Cerebellar nuclear complex (tissue), 1 donor: ENCODE data around the gene IFT27.

Source experiments
- DNase-seq, 2 experiments: peaks; one replicate each; lab custom pipeline; 2025; lab: John Stamatoyannopoulos, UW

IFT27 gene, protein sequence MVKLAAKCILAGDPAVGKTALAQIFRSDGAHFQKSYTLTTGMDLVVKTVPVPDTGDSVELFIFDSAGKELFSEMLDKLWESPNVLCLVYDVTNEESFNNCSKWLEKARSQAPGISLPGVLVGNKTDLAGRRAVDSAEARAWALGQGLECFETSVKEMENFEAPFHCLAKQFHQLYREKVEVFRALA

DNA sequence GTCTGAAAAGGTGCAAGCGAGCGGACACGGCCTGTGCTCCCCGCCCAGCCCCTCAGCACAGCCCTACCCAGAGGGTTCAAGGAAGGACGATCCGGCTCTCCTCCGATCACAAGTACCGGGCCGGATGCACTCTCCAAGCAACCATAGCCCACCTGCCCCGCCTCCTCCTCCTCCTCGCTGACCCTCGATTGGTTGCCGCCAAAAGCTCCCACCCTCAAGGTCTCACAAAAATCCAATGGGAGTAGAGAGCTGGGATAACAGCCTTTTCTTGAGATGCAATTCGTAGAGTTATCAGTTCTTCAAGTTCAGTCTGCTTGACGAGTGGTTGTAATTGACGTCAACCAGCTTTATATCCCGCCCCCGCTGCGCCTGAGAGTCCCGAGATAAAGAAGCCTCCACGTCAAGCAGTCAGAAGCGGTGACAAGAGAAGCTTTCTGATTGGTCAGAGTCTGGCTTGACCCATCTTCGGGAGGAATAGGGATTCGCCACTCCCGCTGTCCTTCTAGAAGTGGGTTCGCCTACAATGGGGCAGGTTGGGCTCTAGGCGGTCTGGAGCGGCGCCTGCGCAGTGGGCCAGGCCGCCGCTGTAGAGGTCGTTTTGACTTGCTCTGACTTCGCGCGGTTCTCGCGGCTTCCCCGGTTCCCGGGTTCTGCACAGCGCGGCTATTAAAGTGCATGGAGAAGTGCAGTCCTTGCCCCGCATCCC, at the start of gene IFT27:
Gene IFT27, minus strand, starts transcription at position 156 of the 706 bp plus-strand sequence. CDS start 412 bp downstream, outside the sequence.
- DNase-seq = peak; percentile 99 to 100

DNA sequence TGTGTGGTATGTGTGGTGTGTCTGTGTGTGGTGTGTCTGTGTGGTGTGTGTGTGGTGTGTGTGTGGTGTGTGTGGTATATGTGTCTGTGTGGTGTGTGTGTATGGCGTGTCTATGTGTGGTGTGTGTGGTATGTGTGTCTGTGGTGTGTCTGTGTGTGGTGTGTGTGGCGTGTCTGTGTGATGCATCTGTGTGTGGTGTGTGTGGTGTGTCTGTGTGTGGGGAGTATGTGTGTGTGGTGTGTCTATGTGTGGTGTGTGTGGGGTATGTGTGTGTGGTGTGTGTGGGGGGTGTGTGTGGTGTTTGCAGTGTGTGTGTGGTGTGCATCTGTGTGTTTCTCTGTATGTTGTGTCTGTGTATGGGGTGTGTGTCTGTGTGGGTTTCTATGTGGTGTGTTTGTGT, 48.7 kb upstream of the IFT27 start:
- no peak for DNase-seq

DNA sequence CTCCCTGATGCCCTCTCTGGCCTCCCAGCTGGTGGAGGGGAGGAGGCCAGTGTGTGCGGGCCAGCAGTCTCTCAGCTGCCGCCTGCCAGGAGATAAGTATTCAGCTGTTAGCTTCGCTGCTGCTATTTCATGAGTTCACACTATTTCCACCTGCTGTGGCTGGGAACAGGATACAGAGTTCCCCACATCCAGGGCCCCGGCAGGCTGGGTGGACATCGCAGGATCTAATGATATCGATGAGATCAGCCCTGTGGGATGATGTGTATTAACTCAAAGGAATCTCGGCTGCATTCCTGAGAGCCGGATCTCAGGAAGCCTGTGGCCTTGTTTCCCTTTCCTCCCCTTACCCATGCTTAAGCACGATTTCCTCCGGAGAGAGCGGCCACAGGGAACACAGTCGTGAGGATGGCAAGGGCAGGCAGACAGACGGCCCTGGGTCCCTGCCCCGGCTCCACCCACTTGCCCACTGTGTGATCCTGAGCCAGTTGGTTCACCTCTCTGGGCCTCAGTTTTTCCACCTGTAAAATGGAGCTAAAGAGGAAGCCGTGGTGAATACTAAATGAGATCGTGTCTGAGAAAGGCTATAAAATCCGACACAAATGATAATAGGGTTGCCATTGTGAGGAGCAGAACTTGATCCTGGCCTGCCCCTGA, 47.4 kb upstream of the IFT27 start:
- no peak for DNase-seq

DNA sequence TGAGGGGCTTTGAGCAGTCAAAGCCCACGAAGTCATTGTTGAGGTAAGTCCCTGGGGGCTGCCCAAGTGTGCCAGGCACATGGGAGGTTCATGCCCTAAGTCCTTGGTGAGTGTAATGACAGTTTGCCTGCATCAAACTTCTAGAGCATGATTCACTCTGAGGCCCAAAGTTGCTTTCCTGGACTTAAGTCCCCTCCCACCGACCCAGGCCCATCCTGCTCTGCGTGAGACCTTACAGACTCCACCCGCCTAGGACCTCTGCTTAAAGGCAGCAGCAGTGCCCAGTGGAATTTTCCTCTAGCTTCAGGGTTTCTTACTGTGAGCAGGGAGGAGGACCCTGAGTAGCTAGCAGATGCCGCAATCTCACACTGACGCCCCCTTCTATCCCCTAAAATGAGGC, 46.7 kb upstream of the IFT27 start:
- DNase-seq = no peak

DNA sequence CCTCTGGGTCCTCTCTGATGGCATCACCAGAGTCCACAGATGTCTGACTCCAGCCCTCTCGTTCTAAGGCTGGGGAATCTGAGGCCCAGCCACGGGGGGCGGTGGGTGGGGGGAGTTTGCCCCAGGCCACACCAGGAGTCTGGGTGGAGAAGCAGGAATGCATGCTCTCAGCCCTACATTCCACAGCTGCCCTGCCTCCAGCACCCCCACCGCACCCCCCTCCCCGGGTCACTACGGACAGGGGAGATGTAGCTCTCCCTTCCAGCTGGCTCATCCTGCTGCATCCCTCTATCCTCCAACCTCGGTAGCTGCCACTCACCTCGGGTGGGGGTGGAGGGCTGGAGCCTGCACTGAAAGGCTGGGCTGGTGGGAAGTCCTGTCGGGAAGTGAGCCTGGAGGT, 43.2 kb upstream of the IFT27 start:
- no peak for DNase-seq

DNA sequence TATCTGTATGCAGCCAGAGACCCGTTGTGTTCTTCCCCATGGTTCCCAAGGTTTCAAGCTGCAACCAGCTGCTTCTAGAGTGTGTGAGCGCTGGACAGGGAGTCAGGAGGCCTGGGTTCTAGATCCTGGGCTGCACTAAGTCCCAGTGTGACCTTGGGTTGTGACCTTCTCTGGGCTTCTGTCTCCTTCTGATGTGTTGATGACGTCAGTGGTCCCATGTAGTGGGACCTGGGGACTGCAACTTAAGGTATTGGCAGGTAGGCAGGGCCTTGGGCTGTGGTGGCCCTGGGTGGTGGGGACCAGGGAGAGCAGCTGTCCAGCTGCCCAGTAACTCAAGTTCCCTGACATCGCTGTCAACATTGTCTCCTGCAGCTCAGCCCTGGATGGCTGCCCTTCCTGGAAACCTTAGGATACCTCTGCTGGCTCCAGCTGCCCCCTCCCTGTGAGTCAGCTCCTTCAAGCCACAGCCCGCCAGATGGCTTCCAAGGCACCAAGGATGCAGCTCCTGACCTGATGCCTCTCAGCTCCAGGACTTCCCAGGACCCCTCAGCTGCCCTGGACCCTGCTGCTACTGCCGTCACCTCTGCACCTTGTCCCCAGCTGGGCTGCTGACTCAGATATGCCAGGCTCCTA, 42.2 kb upstream of the IFT27 start:
- DNase-seq = no peak

DNA sequence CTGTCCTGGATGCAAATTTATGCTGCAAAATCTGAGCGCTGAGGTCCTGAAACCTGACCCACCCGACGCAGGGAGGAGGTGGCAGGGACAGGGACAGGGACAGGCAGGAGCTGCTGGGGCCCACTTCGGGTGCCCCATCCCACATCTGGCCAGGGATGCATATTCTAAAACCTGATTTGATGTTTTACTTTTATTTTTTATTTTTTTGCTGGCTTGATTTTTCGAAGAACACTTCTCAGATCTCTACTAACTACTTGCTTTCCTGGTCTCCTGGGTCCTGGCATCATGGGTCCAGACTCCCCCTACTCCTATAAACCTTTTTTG, 41.6 kb upstream of the IFT27 start:
- DNase-seq = no peak

DNA sequence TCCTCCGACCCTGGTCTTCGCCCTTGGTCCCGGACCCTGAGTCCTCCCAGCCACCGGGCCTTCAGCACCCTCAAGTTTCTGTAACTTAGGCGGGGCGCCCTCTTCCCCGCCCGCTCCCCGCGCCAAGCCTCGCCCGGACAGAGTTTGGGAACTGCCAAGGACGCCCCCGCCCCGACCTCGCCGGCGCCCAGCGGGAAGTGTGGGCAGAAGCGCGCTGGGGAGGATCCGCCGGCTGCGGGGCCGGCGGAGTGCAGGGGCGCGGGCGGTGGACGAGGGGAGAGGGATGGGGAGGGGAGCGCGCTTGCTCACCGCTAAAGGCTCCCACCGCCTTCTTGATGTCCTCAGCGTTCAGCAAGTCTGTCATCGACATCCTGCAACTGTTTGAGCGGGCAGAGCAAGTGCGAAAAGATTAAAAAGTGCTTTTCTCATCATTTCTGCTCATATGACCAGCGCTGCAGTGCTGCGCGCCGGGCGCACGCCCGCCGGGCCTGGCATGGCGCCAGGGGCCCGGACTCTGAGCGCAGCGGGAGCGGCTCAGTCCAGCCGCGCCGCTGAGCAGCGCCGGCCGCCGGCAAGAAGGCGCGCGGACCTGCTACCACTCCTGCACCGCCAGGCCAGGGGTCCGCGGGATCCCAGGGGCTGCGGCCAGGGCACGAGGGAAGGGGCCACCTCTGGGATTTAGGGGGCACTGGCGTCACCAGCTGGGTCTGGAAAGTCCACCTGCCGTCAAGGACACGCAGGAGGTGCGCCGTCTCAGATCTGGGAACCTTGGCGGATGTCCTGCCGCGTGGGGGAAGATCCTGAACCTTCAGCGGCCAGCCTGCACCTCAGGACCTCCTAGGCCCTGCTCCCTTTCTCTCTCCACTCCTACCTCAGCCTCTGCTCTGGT, 41.0 kb upstream of the IFT27 start, which contains the start of gene PVALB:
Gene PVALB, minus strand, starts transcription at position 400 of the 889 bp plus-strand sequence. Its CDS starts 30 bp downstream, at position 370.
- no peak for DNase-seq

DNA sequence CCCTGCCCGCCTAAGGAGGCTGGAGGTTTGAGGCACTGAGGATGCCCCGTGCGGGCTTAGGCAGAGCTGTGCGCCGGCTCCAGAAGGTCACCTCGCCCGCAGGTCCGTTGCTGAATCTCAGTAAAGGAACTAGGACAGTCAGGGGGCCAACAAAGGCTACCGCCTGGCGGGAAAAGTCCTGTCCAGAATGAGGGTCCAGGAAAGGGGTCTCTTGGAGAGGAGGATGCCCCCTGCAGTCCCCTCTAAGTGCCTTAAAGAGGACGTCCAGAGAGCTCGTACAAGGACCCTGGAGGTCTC, 40.4 kb upstream of the IFT27 start:
- DNase-seq = no peak

DNA sequence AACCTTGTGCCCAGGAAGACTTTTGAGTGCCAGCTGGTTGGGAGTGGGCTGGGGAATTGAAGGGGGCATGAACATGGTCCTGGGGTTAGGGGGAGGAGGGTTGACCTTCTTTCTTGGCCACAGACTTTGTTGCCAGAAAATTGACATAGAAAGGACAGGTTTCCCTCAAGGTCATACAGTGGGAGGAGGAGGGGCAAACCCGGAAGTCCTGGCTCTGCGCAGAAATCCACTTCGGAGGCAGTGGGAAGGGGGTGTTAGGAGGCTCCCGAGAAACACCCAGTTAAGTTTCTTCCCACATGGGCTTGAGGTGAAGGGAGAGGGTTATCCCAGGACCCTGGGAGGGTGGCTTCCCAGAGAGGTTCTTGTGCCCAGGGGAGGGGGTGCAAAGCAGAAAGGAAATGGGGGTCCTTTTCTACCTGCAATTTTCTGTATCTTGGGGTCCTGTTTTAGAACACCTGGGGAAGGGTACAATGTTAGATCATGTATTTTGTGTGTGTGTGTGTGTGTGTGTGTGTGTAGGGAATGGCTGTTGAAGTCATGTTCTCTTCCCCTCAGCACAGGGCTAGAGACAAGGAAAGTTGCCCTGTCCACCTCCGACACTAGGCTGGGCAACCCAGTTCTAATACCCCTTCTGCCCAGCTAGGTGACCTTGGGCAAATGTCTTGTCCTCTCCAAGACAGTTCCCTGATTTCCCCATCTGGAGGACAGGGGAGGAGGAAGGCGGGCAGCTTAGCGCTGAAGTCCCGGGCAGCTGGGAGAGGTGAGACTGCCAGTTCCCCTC, 39.8 kb upstream of the IFT27 start:
- DNase-seq = no peak

DNA sequence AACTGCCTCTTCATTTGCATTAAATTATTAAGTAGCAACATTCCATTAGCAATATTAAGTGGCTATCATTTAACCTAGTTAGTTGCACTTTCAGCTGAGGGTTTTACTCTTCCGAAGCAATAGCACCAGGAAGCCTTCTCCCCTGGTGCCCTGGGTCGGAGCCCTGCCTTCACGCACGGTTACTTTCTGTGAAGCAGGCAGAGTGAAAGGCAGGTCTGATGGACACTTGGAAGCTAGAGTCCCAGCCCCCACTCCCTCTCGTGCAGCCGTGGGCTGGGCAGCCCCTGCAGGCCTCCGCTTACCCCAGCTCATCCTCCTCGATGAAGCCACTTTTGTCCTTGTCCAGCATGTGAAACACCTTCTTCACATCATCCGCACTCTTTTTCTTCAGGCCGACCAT, 38.9 kb upstream of the IFT27 start:
- no peak for DNase-seq

DNA sequence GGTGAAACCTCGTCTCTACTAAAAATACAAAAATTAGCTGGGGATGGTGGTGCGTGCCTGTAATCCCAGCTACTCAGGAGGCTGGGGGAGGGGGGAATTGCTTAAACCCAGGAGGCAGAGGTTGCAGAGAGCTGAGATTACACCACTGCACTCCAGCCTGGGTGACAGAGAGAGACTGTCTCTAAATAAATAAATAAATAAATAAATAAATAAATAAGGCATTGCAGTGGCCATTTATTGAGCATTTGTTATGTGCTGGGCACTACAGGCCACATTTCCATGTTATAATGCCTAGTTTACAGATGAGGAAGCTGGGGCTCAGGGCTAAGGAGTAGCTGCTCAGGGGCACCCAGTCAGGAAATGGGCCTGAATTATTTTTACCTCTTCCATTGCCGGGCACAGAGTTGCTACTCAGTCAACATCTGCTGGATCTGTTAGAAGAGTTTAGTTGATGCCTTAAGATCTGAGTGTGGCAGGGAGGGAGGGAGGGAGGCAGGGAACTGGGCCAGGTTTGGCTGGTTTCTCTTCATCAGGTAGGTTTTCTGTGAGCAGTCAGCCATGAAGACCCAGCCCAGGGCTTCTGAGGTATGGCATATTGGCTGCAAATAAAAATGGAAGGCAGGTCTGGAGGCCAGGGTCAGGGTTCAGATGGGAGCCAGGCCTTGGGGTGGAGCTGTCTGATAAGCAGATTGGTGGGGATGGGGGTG, 35.3 kb upstream of the IFT27 start:
- no peak for DNase-seq

DNA sequence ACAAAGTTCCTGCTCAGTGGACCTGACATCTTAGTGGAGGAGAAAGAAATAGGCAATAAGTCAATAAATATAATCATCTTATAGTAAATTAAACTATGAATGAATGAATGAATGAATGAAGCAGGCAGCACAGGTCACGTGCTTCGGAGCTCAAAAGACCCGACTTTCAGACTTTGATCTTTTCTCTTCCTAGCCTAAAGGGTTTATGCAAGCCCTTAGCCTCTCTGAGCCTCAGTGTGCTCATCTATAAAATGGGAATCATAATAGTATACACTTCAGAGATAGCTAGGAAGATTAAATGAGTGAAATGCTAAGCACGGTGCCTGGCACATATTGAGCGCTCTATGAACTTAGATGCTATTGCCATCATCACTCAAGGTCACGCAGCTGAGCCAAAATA, 33.4 kb upstream of the IFT27 start:
- no peak for DNase-seq

DNA sequence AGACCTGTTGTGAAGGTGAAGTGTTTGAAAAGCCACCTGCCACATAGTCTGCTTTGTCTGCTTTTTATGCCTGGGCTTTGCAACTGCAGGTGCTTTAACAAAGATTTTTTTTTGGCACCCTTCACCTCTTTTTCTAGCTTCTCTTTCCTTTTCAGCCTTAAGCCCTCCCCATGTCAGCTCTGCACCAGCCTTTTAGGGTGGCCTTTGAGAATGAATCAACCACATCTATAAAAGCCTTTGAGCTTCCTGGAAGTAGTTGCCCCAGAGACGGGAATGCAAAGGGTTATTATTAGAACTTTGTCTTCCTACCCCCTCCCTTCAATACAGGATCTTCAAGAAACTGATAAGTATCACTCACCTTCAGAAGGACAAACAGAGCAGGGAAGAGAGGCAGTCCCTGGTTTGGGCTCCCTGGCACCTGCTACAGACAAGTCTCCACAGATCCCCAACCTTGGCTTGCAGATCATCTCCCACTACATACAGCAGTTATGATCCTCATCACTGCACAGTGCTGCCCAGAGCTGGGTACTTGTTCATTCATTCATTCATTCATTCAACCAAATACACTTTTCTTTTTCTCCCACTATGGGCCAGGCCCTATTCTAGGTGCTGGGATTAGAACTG, 32.9 kb upstream of the IFT27 start:
- no peak for DNase-seq

DNA sequence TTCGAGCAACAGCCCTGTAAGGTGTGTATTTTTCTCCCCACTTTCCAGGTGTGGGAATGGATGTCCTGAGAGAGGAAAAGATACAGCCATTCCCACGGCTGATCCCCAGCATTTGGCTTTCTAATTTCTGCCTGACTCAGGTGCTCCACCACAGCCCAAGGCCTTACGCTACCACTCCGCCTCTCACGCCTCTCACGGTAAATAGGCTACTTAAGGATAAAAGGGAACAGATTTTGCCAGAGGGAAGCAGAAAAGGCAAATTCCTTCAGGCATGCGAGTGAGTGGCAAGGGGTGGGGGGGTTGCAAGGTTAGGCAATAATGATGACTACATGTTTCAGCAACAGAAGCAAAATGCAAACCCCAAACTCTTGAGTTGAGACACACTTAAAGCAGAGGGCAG, 31.7 kb upstream of the IFT27 start:
- DNase-seq = no peak

DNA sequence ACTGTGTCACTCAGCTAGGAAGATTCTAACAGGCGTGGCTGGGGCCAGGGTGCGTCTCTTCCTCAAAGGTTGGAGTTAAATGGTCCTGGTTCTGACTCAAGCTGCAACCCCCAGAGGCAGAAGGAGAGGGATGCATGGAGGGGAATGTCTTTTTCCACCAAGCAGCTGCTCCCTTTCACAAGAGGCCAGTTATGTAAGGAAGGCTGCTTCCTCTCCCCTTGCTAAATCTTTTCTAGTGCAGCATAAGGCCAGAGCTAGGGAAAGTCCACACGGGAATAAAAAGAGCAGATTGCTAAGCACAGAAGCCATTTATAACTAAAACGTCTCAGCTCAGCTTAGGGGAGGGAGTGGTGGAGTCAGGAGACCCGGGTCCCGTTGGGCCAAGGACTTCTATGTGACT, 30.9 kb upstream of the IFT27 start:
- no peak for DNase-seq

DNA sequence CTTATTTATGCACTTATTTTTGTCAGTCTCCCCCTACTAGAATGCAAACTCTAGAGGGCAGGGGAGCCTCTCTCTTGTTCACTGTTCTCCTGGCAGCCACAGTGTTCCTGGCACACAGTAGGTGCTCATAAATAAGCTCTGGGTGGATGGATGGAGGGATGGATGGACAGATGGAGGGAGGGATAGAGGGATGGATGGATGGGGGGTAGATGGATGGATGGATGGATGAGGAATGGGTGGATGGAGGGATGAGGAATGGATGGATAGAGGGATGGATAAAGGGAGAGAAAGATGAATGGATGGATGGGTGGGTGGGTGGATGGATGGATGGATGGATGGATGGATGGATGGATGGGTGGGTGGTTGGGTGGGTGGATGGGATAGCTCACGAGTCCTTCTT, 27.4 kb upstream of the IFT27 start:
- no peak for DNase-seq

DNA sequence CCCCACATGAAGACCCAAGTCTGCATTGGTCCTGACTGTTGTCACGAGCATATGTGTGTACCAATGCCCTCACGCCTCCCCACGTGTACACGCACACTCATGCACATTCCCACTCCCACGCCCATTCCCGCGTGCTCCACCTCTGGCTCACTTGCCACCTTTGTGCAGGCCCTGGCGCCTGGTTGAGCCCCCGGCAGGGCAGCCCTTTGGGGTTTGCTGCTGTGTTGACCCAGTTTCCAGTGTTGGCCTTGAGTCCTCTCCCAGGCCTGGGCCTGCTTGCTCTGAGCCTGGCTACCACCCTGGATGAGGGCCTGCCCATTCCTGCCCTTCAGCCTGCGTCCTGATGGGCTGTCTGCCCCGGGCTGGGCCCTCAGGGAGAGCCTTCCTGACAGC, 22.8 kb upstream of the IFT27 start:
- DNase-seq = no peak

DNA sequence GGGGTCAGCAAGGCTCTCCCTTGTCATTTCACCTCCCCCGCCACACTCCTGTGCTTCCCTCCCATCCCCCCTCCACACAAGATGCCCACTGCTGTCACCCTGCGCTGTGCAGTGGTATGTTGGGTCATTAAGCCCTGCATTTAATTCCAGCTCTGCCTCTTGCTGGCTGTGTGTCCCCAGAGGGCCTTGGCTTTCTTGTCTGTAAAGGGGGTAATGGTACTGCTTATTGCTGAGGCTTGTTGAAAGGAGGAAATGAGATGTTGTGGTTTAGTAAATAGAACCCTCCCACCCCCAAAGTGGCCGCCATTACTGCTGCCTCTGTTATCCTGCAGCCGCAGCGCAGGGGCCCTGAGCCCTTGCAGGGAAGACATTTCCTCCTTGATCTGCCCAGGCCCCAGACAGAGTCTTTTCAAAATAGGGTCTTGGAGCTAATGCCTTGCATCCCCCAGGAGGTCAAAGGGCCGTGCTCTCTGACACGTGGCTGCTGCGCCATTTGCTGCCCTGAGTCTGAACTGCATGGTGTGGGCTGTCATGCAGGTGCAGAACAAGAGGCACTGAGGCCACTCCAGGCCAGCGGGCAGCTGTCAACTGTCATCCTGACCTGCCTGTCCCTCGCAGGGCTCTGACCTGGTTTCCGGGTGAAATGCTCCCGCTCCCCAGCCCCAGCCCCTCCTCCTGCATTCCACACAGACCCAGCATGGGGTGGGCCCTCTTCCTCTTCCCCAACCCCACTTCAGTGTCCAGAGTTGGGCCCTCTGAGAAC, 22.2 kb upstream of the IFT27 start:
- no peak for DNase-seq

DNA sequence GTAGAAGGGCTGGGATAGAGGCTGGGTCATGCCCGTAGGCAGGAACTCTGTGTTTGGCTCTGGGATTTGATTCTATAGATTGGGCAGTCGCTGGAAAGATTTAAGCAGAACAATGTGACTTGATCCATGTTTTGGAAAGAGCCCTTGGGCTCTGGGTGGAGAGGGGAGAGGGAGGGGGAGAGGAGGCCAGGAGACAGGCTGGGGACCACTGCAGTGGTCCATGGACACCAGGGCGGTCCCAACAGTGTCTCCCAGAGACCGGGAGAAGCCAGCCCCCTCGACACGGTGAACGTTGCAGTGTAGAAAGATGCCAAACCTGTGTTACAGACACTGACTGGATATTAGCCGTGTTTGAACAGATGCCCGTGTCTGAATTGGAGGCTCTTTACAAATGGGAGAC, 21.5 kb upstream of the IFT27 start:
- DNase-seq = no peak
